Fibroblast of skin of right quadriceps (primary cell): Measurements from ENCODE around the gene CYP2D6.
"Not testable (repeated sequence)": the region's sequence is repeated elsewhere in the genome, so short reads cannot be mapped to it uniquely, and the experiment has no call there.

ENCODE experiments used
- DNase-seq: peaks from one replicate; pipeline ENCODE4 v3.0.0-alpha.2; 2013

Gene CYP2D6

GRCh38 chr22:42156598-42156997, 26.0 kb upstream of the CYP2D6 start:
- no peak for DNase-seq

- no peak for DNase-seq
Measured at GRCh38 chr22:42156121-42156520, 25.5 kb upstream of the CYP2D6 start.

GRCh38 chr22:42155053-42155543, 24.5 kb upstream of the CYP2D6 start:
- no peak for DNase-seq

GRCh38 chr22:42154293-42155052, 23.9 kb upstream of the CYP2D6 start:
- no peak for DNase-seq

GRCh38 chr22:42152661-42153270, 22.2 kb upstream of the CYP2D6 start:
- no peak for DNase-seq

GRCh38 chr22:42151924-42152635, 21.5 kb upstream of the CYP2D6 start:
- no peak for DNase-seq

- DNase-seq: no peak
Measured at GRCh38 chr22:42150727-42151590, 20.3 kb upstream of the CYP2D6 start.

- DNase-seq: not testable (repeated sequence)
Measured at GRCh38 chr22:42149798-42150197, 19.2 kb upstream of the CYP2D6 start.

- DNase-seq: no peak
Measured at GRCh38 chr22:42145175-42145574, 14.6 kb upstream of the CYP2D6 start.

- DNase-seq: not testable (repeated sequence)
Measured at GRCh38 chr22:42143859-42144822, 13.5 kb upstream of the CYP2D6 start.

GRCh38 chr22:42142771-42143461, 12.3 kb upstream of the CYP2D6 start:
- DNase-seq: no peak

- DNase-seq: not testable (repeated sequence)
Measured at GRCh38 chr22:42141307-42142057, 10.9 kb upstream of the CYP2D6 start.

- not testable (repeated sequence) for DNase-seq
Measured at GRCh38 chr22:42140153-42140552, 9.5 kb upstream of the CYP2D6 start.

- DNase-seq: not testable (repeated sequence)
Measured at GRCh38 chr22:42139508-42139907, 8.9 kb upstream of the CYP2D6 start.

- no peak for DNase-seq
Measured at GRCh38 chr22:42138972-42139371, 8.4 kb upstream of the CYP2D6 start.

GRCh38 chr22:42138122-42138770, 7.6 kb upstream of the CYP2D6 start:
- no peak for DNase-seq

GRCh38 chr22:42135688-42136087, 5.1 kb upstream of the CYP2D6 start:
- DNase-seq: not testable (repeated sequence)

GRCh38 chr22:42134100-42135020, 3.8 kb upstream of the CYP2D6 start:
- no peak for DNase-seq
